HG03439 (cell line): ENCODE data around the gene NDST4.

ENCODE experiments used
- ATAC-seq: cut with Tn5 transposase; IDR thresholded peaks from one replicate; pipeline ENCODE4 v1.9.1; 2021; ENCODE audit warnings: mild to moderate bottlenecking, moderate library complexity; ENCODE audit not compliant: unreplicated experiment

Gene NDST4

GRCh38 chr4:114921191-114921590 lies 192.2 kb downstream of the NDST4 start:
- no peak for ATAC-seq

GRCh38 chr4:114911111-114911510 lies 202.3 kb downstream of the NDST4 start:
- no peak for ATAC-seq

GRCh38 chr4:114907568-114907967 lies 205.9 kb downstream of the NDST4 start:
- ATAC-seq, result no peak

GRCh38 chr4:114905017-114905416 lies 208.4 kb downstream of the NDST4 start:
- ATAC-seq, result no peak

GRCh38 chr4:114900934-114901333 lies 212.5 kb downstream of the NDST4 start:
- ATAC-seq, result no peak

GRCh38 chr4:114890773-114891172 lies 222.6 kb downstream of the NDST4 start:
- ATAC-seq, result no peak

- ATAC-seq, result no peak
Measured at GRCh38 chr4:114886761-114887160, 226.7 kb downstream of the NDST4 start.

- ATAC-seq, result no peak
Measured at GRCh38 chr4:114883641-114884040, 229.8 kb downstream of the NDST4 start.

GRCh38 chr4:114879916-114880669 lies 233.3 kb downstream of the NDST4 start:
- ATAC-seq, result no peak

- ATAC-seq, result no peak
Measured at GRCh38 chr4:114875630-114876029, 237.8 kb downstream of the NDST4 start.

GRCh38 chr4:114874321-114874720 lies 239.1 kb downstream of the NDST4 start:
- ATAC-seq, result no peak

- ATAC-seq, result no peak
Measured at GRCh38 chr4:114870987-114871386, 242.4 kb downstream of the NDST4 start.

- no peak for ATAC-seq
Measured at GRCh38 chr4:114866901-114867670, 246.3 kb downstream of the NDST4 start.

GRCh38 chr4:114864060-114864459 lies 249.4 kb downstream of the NDST4 start:
- ATAC-seq, result no peak

- no peak for ATAC-seq
Measured at GRCh38 chr4:114860786-114861185, 252.6 kb downstream of the NDST4 start.

- no peak for ATAC-seq
Measured at GRCh38 chr4:114857831-114858230, 255.6 kb downstream of the NDST4 start.

GRCh38 chr4:114839986-114840385 lies 273.4 kb downstream of the NDST4 start:
- no peak for ATAC-seq

GRCh38 chr4:114830628-114831027 lies 282.8 kb downstream of the NDST4 start:
- no peak for ATAC-seq

GRCh38 chr4:114827651-114828050 lies 285.8 kb downstream of the NDST4 start:
- no peak for ATAC-seq

- ATAC-seq, result no peak
Measured at GRCh38 chr4:114815760-114816159, 297.7 kb downstream of the NDST4 start.

- ATAC-seq, result no peak
Measured at GRCh38 chr4:114813961-114814360, 299.5 kb downstream of the NDST4 start.

GRCh38 chr4:114811564-114812301 lies 301.7 kb downstream of the NDST4 start:
- ATAC-seq, result no peak
